Activated CD4-positive, CD25-positive, alpha-beta regulatory T cell treated with anti-CD3 and anti-CD28 coated beads, Interleukin-2, amount 50 U/mL, for 16 hours (primary cell): ENCODE data around the gene FOXK1.
"Not testable (repeated sequence)": the region's sequence is repeated elsewhere in the genome, so short reads cannot be mapped to it uniquely, and the experiment has no call there.

Experiments
- DNase-seq: peaks from one replicate; pipeline ENCODE4 v3.0.0-alpha.2; 2020; ENCODE audit warnings: low read depth, low spot score

The FOXK1 gene

DNA sequence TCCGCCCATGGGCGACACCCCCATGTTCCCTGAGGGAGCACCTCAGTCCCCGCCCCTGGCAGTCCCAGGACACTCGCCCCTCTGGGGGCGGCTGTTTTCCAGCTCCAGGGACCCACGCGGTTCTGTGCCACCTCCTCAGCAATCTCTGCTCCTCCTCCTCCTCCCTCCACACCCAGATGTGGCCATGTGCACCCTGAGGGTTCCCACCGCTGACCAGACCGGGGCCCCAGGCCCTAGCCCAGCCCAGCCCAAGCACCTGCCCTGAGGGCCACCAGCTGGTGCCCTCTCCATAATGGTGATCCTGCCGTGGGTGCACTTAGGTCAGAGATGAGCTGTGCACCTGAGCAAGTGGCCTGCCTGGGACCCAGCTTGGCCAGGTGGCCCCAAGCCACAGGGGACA, 118.4 kb downstream of the FOXK1 start:
- DNase-seq: no peak

DNA sequence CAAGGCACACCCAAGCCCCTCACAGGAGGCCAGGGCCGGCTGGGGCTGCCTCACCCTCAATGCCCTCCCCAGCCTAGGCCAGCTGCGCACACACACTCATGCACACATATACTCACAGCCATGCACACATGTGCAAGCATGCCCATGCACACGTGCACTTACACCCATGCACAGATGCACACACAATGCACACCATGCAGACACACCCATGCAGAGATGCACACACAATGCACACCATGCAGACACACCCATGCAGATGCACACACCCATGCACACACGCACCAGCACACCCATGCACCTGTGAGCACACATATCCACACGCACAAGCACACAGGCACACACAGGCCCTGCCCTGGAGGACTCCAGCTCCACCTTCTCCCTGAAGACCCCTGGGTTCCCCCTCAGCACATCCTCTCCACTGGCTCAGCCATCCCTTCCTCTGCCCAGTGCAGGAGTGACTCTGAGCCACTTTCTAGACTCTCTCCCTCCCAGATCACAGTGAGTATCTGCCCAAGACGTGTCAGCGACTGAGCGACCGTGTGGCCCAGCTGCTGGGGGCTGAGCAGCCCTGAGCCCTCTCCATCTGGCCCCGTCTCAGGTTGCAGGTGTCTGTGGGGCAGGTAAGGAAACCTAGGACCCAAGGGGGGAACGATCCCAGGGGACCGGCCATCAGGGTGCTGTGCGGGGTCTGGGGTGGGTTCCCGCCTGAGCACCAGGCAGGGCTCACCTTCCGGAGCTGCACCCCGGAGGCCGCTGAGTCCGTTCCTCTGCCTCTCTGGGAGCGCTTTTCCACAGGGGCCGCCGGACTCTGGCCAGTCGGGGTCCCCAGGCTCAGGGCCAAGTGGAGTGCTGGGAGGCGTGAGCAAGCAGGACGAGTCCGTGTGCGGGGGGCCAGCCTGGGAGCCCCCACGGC, 119.1 kb downstream of the FOXK1 start:
- no peak for DNase-seq

DNA sequence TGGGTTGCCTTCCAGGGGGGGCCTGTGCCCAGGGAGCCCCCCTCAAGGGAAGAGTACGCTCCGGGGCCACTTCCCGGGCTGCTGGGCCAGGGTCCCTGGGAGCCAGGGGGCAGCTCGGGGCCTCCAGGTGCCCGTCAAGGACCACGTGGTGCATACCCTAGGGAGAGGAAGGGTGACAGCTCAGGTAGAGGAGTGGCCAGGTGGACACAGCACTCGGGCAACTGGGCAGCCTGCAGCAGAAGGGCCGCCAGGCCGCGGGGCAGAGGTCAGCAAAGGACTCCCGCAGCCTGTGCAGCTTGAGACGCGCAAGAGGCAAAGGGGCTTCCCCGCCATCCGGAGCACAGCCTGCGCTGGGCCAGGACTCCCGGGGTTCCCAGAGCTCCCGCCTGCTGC, 119.7 kb downstream of the FOXK1 start:
- DNase-seq: no peak

DNA sequence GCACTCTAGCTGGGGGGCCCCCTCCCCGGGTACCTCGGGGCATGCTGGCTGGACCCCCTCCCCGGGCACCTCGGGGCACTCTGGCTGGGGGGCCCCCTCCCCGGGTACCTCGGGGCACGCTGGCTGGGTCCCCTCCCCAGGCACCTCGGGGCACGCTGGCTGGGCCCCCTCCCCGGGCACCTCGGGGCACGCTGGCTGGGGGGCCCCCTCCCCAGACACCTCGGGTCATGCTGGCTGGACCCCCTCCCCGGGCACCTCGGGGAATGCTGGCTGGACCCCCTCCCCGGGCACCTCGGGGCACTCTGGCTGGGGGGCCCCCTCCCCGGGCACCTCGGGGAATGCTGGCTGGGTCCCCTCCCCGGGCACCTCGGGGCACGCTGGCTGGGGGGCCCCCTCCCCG, 120.5 kb downstream of the FOXK1 start:
- DNase-seq: not testable (repeated sequence)

DNA sequence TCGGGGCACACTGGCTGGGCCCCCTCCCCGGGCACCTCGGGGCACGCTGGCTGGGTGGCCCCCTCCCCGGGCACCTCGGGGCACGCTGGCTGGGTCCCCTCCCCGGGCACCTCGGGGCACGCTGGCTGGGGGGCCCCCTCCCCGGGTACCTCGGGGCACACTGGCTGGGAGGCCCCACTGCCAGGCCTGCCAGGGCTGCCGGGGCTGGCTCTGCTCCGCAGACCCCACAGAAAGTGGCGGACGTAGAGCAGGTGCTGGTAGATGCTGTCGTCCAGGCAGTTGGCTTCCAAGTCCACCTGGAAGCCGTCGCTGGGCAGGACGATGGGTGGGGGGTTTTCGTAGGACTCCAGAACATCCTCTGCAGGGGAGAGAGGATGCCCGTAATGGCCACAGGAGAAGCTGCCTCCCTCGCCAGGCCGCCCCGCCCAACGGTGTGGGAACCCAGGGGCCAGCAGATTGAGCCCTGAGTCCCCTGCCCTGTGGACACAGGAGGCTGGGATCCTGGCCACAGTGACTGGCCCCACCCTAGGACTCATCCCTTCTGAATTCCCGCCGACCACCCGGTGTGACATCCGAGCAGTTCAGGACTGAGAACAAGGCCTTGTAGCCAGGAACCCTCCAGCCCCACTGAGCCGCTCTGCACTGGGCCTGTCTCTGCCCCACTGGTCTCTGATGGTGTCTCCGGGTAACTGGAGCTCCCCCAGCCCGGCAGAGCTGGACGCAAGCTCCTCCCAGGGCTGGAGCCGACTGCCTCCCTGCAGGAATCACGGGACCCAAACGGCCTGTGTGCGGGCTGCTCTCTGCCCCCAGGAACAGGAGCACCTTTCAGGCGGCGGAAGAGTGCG, 121.5 kb downstream of the FOXK1 start:
- no peak for DNase-seq

DNA sequence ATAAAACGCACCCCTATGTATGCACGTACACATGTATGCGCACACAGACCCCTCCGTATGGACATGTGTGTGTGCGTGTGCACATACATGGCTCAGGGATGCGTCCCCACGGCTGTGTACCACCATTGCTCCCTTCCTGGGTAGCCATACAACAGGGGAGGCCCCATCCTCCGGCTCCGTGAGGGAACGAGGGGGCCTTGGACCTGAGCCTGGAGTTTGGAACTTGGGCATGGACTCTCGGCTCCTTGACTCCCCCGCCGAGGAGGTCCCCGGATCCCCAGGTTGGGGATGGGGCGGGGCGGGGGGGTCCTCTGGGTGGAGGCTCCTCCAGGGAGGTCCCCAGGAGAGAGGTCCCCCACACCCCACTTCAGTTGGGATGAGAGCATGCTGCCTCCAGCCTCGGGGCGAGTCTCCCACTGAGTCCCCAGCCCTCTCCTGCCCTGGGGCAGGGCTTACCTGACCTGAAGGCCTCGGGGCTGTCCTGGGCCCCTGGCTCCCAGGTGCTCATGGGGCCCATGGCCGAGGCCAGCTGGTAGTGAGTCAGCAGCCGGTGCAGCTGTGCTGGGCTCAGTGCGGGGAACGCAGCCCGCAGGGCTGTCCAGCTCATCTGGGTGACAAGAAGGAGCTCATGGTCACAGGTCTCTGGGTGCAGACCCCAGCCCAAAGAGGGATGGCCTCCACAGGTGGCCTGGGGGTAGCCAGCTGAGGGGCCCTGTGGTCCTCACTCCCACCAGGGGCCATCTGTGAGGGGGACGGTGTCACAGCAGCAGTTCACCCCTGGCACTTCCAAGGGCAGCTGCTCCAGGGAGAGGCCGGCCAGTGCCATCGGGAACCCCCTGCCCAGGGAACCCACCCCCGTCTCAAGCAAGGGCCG, 123.3 kb downstream of the FOXK1 start:
- no peak for DNase-seq

DNA sequence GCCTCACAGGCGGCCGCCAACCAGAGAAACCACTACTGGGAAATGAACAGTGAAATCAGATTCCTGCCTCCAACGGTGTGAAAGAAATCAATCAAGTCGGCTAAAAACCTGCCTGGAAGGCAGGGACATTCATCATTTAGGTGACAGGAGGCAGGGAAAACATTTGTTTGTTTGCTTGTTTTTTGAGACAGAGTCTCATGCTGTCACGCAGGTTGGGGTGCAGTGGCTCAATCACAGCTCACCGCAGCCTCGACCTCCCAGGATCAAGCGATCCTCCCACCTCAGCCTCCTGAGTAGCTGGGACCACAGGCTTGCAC, 123.8 kb downstream of the FOXK1 start:
- DNase-seq: no peak

DNA sequence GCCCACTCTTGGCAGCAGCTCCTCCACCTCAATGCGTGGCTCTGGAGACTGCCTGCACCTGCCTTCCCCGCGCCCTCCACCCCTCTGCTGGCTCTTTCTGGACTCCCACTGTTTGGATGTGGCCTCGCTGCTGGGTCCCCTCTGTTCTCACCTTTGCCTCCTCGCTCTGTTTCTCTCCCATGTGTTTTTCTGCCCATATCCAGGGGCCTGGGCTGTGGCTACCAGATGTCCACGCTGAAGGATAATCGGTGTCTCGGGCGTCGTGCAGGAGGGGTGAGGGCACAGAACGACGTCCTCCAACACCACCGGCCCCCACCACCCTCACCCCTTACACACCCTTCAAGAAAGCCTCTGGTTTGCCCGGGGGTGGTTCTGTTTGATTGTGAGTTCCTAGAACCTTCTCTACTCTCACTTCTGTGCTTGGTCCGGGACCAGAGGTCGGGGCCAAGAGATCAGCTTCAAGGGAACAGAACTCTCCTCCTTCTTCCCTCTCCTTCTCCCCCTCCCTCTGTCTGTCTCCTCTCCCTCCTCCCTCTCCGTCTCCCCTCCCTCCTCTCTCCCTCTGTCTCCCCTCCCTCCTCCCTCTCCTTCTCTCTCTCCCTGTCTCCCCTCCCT, 125.0 kb downstream of the FOXK1 start:
- DNase-seq: no peak

DNA sequence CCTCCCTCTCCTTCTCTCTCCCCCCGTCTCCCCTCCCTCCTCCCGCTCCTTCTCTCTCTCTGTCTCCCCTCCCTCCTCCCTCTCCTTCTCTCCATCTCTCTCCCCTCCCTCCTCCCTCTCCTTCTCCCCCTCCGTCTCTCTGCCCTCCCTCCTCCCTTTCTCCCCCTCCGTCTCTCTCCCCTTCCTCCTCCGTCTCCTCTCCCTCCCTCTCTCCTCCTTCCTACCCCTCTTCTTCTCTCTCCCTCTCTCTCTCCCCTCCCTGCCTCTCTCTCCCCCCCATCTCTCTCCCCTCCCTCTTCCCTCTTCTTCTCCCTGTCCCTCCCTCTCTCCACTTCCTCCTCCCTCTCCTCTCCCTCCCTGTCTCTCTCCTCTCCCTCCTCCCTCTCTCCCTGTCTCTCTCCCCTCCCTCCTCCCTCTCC, 125.5 kb downstream of the FOXK1 start:
- no peak for DNase-seq

DNA sequence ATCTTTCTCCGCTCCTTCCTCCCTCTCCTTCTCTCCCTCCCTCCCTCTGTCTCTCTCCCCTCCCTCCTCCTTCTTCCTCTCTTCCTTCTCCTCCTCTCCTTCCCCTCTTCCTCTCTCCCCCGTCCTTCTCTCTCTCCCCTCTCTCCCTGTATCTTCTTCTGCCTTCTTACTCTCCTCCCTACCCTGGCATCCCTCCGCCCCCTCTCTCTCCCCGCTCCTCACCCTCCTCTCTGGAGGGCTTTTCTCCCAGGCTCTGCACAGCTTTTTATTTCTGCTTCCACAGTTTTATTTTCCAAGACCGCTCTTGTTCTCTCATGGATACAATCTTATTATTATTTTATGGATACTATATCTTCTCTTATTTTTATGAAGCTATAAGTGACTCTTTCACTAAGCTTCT, 125.9 kb downstream of the FOXK1 start:
- DNase-seq: no peak

DNA sequence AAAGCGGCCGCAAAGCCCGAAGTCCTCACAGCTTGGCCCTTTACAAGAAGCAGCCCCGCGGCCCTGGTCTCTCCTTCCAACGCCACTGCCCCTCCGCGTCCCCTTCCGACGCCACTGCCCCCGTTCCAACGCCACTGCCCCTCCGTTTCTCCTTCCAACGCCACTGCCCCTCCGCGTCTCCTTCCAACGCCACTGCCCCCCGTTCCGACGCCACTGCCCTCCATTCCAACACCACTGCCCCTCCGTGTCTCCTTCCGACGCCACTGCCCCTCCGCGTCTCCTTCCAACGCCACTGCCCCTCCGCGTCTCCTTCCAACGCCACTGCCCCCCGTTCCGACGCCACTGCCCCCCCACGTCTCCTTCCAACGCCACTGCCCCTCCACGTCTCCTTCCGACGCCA, 126.5 kb downstream of the FOXK1 start:
- DNase-seq: no peak

DNA sequence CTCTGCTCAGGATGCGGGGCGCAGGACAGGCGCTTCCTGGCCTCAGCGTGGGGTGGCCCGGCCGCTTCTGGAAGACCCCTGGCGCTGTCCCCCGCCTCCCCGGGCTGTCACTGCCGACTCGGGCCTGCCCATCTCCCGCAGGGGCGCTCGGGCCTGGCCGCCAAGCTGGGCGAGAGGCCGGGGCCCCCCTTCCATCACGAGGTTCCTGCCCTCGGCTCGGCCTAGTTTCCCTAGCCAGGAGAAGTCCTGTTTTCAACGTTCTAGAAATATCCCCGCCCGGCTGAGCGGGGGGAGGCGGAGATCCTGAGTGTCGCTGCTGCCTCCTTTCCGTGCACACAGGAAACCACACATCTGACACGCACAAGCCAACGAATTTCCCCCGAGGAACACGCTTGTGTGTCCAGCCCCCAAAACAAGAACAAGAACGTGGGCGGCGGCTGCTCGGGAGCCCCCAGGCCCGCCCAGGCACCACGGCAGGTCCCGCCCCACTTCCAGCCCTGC, 127.0 kb downstream of the FOXK1 start:
- no peak for DNase-seq

DNA sequence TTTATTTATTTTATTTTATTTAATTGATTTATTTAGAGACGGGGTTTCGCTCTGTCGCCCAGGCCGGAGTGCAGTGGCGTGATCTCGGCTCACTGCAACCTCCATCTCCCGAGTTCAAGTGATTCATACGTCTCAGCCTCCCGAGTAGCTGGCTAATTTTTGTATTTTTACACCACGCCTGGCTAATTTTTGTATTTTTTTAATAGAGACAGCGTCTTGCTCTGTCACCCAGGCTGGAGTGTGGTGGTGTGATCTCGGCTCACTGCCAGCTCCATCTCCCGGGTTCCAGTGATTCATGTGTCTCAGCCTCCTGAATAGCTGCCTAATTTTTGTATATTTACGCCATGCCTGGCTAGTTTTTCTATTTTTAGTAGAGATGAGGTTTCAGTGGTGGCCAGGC, 127.6 kb downstream of the FOXK1 start:
- no peak for DNase-seq

DNA sequence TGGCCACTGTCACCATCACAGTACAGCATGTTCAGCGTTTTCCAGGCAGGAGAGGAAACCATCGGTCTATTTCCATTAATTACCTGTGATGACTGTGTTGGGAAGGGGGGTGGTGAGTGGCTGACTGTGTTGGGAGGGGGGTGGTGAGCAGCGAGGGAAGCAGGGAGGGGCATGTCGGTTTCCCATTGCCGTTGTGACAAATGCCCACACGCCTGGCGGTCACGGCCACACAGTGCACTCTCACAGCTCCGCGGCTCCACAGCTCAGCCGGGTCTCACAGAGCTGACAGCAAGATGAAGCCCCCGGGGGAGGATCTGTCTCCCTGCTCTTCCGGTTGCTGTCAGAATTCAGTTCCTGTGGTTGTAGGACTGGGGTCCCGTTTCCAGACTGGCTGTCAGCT, 132.3 kb downstream of the FOXK1 start:
- no peak for DNase-seq

DNA sequence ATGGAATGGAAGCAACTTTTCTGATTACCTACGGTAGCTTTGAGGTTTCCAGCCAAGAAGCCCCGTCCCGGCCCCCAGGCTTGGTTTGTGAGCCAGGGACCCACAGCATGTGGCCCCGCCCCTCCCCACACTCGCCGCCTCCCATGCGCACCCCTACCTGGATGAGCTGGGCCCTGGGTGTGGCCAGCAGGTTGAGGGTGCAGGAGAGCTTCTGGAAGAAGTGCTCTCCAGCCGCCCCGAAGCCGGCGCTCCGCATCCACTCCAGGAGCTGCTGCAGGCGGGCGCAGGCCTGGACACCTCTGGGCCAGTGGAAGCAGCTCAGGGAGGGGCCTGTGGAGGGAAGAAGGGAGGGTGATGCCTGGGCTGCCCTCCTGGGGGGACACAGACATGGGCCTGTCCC, 133.0 kb downstream of the FOXK1 start:
- DNase-seq: no peak

DNA sequence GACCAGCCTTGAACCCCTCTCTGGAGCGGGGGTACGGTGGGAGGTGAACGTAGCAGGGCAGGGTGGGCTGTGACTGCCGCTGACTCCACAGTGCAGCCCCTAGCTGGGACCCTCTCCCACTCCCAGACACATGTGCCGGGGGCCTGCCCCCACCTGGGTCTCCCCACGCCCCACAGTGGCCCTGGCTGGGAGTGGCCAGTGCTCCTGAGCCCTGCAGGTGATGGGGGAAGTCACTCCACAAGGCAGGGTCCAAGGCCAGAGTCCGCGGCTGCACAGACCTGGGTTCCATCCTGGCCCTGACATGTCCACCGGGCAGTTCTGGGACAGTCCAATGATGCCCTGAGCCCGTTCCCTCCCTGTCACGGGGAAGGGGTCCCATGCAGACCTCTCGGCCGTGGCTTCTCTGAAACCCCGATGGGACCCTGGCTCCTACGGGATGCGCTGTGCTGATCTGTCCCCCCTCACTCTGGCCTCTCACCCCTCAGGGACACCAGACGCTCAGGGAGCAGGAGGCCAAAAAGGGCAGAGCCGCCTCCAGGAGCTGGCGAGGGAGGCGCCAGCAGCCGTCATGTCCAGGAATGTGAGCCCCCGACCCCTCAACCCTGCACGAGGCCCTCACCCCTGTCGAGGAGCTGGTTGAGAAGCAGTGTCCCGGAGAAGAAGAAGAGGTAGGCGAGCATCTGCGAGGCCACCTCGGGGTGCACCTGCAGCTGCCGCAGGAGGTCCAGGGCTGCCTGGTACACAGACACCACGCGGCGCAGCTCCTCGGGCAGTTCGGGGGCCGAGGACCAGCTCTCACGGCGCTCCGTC, 133.7 kb downstream of the FOXK1 start:
- no peak for DNase-seq

DNA sequence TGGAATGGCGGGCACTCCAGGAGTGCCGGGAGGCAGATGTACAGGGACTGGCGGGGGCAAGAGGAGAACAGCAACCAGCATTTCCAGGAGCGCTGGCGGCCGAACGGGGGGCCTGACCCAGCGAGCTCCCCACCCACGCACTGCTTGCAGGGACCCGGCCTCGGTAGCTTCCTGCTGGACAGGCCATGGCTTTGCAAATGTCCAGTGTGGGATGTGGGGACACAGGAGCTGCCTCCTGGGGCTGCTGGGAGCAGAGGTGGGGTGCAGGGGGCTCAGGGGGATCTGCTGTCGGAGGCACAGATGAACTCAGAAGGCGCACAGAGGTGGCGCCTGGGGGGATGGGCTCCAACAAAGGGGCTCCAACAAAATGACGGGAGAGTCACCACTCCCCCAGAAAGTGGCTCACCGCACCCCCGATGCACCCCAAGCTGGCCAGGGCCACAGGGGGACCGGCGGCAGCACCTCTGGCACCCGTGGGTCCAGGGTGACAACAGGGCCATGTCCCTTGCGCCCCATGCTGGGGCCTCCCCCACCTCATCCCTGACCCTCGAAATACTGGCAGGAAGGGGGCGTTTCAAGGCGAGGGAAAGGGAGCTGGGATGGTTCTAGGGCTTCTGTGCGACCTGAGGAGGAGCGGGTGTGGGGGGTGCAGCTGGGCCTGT, 134.5 kb downstream of the FOXK1 start:
- DNase-seq: no peak

DNA sequence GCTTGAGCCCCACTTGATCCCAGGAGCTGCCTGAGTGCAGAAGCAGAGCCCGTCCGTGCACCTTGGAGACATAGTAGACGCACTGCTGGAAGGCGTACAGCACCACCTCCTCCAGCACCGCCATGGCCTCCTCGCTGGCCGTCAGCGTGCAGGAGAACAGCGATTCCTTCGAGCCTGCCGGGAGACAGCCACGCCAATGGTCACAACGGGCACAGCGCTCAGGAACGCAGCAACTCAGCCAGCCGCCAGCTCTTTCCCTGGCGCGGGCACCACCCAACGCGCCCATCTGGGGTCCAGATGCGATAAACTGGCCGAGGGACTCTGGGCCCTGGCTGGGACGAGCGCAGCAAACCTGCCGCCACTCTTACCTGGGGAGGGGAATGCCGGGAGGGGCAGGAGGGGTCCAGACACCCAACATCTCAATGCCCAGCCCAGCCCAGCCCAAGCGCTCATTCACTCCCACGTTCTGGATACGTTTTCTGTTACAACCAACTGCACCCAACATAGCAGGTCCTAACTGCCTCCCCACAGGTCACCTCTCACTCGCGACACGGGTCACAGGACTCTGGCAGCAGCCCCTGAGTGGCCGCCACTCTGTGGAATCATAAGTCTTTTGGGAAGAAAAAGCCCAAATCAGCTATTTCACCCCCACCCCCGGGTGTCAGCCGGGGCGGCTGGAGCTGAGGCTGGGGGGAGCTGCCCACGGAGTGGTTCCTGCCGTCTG, 135.2 kb downstream of the FOXK1 start:
- no peak for DNase-seq
